ENCODE data around the gene NFE2L1. TPM values are rescaled to one million over a fixed set of nuclear protein-coding genes. Genes with fewer than 3 reads are reported as not detected.
A peak's percentile ranks its signal among the peaks of the same experiment; 100 is the strongest.
"Not testable (repeated sequence)": the region's sequence is repeated elsewhere in the genome, so short reads cannot be mapped to it uniquely, and the experiment has no call there.

The NFE2L1 gene
- total RNA-seq, 1 experiment from 2014 or later = 32.6 TPM

- in situ Hi-C loops (cut with HindIII; ENCODE audit: low pct_unique_long_range_greater_than_20kb, low sequenced_read_pairs) = no loop called here
- DNase-seq (ENCODE audit: low read depth, low spot score) = no peak
Measured at GRCh38 chr17:48016112-48016511, 32.0 kb upstream of the NFE2L1 start.

GRCh38 chr17:48017817-48018158 lies 30.4 kb upstream of the NFE2L1 start:
- DNase-seq (ENCODE audit: low read depth, low spot score); in situ Hi-C loops (cut with HindIII; ENCODE audit: low pct_unique_long_range_greater_than_20kb, low sequenced_read_pairs): not testable (repeated sequence)

DNA sequence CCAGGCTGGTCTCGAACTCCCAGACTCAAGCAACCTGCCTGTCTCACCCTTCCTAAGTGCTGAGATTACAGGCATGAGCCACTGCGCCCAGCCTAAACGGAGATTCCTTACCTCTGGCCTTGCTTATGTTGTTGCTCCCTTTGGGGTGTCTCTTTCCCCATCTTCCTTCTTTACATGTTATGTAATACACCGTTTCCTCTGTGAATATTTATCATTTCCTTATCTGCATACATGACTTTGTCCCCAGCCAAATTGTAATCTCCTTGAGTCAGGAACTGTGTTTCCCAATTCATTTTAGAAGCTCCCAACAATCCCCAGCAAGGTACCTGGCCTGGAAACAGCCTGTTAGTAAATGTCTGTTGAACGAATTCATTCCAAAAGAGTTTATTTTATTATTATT lies 26.2 kb upstream of the NFE2L1 start:
- no peak for DNase-seq (ENCODE audit: low read depth, low spot score)
- in situ Hi-C loops (cut with HindIII; ENCODE audit: low pct_unique_long_range_greater_than_20kb, low sequenced_read_pairs) = no loop called here

- in situ Hi-C loops (cut with HindIII; ENCODE audit: low pct_unique_long_range_greater_than_20kb, low sequenced_read_pairs) = no loop called here
- no peak for DNase-seq (ENCODE audit: low read depth, low spot score)
Measured at GRCh38 chr17:48022901-48023300, 25.3 kb upstream of the NFE2L1 start.

- no peak for DNase-seq (ENCODE audit: low read depth, low spot score)
- in situ Hi-C loops (cut with HindIII; ENCODE audit: low pct_unique_long_range_greater_than_20kb, low sequenced_read_pairs) = no loop called here
Measured at GRCh38 chr17:48023400-48024148, 24.6 kb upstream of the NFE2L1 start.

- in situ Hi-C loops (cut with HindIII; ENCODE audit: low pct_unique_long_range_greater_than_20kb, low sequenced_read_pairs) = no loop called here
- no peak for DNase-seq (ENCODE audit: low read depth, low spot score)
Measured at GRCh38 chr17:48024149-48025039, 23.8 kb upstream of the NFE2L1 start.

DNA sequence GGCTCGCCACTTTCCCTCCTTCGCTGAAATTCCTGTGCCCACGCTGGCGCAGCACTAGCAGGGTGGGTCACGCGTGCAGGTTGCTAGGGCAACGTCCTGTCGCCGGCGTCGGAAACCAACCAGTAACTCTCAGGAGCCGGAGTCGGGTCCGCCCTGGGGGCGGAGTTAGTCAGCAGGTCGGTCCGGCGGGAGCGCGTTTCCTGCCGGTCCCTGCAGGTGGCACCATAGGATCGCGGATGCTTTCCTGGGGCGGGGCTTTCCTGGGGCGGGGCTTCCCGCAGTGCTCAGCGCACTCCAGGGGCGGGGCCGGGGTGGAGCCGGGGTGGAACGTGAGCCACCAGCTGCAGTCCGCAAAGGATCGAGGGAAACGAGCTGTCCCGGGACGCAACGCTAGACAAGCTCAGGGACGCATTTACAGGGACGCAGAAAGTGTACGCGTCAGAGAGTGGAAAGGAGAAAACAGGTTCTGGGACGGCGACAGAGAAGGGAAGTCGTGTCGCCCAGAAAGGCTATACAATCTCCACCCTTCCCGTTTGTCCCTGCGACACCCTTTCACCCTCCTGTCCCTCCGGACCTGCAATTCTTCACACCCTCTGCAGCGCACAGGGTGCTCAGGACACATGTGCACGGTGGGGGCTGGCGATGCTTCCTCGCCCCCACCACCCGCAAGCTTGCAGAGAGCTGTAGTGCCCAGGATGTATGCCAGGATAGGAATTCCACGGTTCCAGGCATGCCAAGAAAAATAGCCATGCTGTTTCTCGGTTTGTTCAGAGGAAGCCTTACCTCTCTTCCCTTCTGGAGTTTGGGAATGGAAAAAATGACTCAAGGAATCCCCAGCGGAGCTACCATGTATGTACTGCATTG lies 22.9 kb upstream of the NFE2L1 start:
- in situ Hi-C loops (cut with HindIII; ENCODE audit: low pct_unique_long_range_greater_than_20kb, low sequenced_read_pairs) = no loop called here
- peak; percentile 97 for DNase-seq (ENCODE audit: low read depth, low spot score)

- DNase-seq (ENCODE audit: low read depth, low spot score) = no peak
- in situ Hi-C loops (cut with HindIII; ENCODE audit: low pct_unique_long_range_greater_than_20kb, low sequenced_read_pairs) = no loop called here
Measured at GRCh38 chr17:48025904-48026501, 22.2 kb upstream of the NFE2L1 start.

GRCh38 chr17:48026502-48027321 lies 21.4 kb upstream of the NFE2L1 start:
- in situ Hi-C loops (cut with HindIII; ENCODE audit: low pct_unique_long_range_greater_than_20kb, low sequenced_read_pairs) = no loop called here
- DNase-seq (ENCODE audit: low read depth, low spot score) = peak; percentile 87

DNA sequence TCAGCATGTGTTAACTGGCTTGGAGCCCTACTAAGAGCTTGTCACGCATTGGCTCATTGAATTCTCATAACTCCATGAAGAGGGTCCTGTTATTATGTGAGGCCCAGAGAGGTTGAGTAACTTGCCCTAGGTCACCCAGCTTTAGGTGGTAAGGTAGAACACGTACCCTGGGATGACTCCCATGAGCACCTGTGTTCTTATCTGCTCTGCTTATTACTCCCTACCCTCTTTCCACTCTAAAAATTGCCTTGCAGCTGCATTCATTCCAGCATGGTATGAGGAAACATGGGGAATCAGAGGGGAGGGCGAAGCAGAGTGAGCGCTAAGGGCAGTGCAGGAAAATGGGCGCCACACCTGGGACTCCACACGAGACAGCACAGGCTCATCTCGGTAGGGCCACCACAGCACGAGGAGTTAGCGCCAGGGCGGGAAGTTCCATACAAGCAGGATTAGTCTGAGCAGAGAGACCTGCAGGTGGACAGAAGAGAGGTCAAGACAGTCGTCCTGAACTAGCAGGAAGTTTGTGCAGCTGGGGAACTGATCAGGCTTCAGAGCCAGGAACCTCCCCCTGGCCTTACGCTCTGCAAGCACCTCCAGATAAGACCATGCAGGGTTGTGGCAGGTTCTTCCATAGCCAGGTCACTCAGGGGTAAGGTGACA lies 20.7 kb upstream of the NFE2L1 start:
- in situ Hi-C loops (cut with HindIII; ENCODE audit: low pct_unique_long_range_greater_than_20kb, low sequenced_read_pairs) = no loop called here
- DNase-seq (ENCODE audit: low read depth, low spot score) = no peak

DNA sequence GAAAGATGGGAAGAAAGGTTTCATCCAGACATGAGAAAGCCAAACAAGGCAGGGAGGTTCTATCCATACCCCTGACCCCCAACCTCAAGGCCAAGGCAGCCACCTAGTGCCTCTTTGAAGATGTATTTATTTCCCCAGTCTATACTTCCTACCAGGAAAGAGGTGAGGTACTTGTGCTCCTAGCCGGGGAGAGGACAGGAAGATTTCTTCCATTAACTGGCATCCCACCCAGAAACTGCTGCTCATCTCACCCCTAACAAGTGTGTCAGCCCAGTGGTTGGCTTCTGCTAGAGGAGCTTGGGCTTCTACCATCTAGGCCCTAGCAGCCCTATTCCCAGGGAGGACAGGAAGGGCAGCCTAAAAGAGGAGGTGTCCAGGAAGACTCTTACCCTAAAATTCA lies 19.4 kb upstream of the NFE2L1 start:
- DNase-seq (ENCODE audit: low read depth, low spot score) = no peak
- in situ Hi-C loops (cut with HindIII; ENCODE audit: low pct_unique_long_range_greater_than_20kb, low sequenced_read_pairs) = no loop called here

GRCh38 chr17:48030531-48030930 lies 17.6 kb upstream of the NFE2L1 start:
- no peak for DNase-seq (ENCODE audit: low read depth, low spot score)
- in situ Hi-C loops (cut with HindIII; ENCODE audit: low pct_unique_long_range_greater_than_20kb, low sequenced_read_pairs) = no loop called here

GRCh38 chr17:48031966-48032365 lies 16.2 kb upstream of the NFE2L1 start:
- in situ Hi-C loops (cut with HindIII; ENCODE audit: low pct_unique_long_range_greater_than_20kb, low sequenced_read_pairs) = no loop called here

GRCh38 chr17:48034734-48035133 lies 13.4 kb upstream of the NFE2L1 start:
- DNase-seq (ENCODE audit: low read depth, low spot score); in situ Hi-C loops (cut with HindIII; ENCODE audit: low pct_unique_long_range_greater_than_20kb, low sequenced_read_pairs): not testable (repeated sequence)

More at GRCh38 chr17:48031966-48032365, 16.2 kb upstream of the NFE2L1 start:
- no peak for DNase-seq (ENCODE audit: low read depth, low spot score)

DNA sequence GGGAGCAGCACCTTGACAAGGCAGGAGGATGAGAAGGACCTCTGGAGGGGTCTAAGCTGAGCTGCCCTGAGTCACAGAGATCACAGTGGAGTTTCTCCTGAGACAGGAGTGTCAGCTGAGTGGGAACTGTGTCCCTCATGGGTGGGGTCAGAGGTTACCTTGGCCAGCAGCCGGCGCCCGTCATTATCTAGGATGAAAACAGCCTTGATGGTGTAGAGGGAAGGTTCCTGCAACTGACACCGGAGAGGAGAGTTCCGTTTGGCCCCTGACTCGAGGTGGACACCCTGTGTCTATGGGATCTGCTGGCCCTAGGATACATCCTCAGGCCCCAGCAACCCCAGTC lies 11.5 kb upstream of the NFE2L1 start:
- in situ Hi-C loops (cut with HindIII; ENCODE audit: low pct_unique_long_range_greater_than_20kb, low sequenced_read_pairs) = no loop called here
- no peak for DNase-seq (ENCODE audit: low read depth, low spot score)

DNA sequence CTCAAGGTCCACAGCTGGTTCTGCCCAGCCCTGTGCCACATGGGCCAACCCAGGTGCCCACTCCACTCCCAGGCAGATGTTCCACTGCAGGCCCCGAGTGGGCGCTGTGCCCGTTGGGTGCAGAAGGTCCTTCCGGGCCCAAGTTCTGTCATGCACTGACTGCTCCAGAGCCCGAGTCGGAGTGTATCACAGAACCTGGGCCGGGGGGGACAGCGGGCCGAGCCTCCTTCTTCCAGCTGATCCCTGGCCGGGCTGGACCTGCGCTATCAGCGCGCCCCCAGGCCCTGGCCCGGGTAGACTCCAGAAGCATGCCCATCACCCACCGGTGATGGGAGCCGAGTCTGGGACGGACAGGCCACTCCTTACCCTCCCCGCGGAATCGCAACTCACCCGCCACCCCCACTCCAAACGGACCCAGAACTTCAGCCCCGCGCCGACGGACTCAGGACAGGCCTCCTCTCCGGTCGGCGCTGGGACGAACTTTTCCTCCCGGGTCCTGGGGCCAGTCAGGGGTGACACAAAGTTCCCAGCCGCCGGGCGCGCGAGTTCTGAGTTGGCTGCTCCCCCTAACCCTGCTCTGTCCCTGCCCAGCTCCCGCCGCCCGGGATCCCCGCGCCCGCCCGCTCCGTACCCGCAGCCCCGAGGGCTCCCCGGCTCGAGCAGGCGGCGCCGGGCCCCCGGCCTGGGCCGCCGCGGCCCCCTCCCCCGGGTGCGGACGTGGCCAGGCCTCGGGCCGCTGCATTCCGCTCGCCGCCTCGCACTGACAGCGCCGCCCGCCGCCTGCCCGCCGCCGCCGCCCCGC lies 10.9 kb upstream of the NFE2L1 start, which contains the start of gene COPZ2:
TSS of gene COPZ2 (minus strand) at position 762 of the 802 bp plus-strand sequence. CDS start at position 742, 20 bp downstream.
- in situ Hi-C loops (cut with HindIII; ENCODE audit: low pct_unique_long_range_greater_than_20kb, low sequenced_read_pairs) = no loop called here
- DNase-seq (ENCODE audit: low read depth, low spot score) = peak; percentile 43
